OCI-LY1 (cell line): Measurements from ENCODE around the gene RAD51D.

Experiments
- CTCF ChIP-seq: fragments of 200-600 bp; sonication (generic), shearing (Covaris generic); IDR thresholded peaks from 2 replicates; pipeline ENCODE4 v1.5.1; 2017; ENCODE audit warnings: mild to moderate bottlenecking, antibody characterized with exemption, low read length, moderate library complexity, mixed read lengths
- EZH2 ChIP-seq: fragments of 200-600 bp; sonication (generic), shearing (Covaris generic); IDR thresholded peaks from 2 replicates; pipeline ENCODE4 v1.8.0; 2017; ENCODE audit warnings: borderline replicate concordance, mixed run types, mild to moderate bottlenecking, antibody characterized with exemption, low read length, moderate library complexity, mixed read lengths

- TF ChIP-seq CTCF, result no peak
- no peak for TF ChIP-seq EZH2
These were observed 45.6 kb downstream of the RAD51D start for GRCh38 chr17:35073991-35074627.
